Activated CD8-positive, alpha-beta T cell treated with anti-CD3 and anti-CD28 coated beads for 36 hours (primary cell): Measurements from ENCODE around the gene DEPDC4. TPM values are rescaled to one million over a fixed set of nuclear protein-coding genes. Genes with fewer than 3 reads are reported as not detected.
"Not testable (repeated sequence)": the region's sequence is repeated elsewhere in the genome, so short reads cannot be mapped to it uniquely, and the experiment has no call there.

Source experiments
- ATAC-seq: fragments of 200-7000 bp; cut with Tn5 transposase; one replicate; pipeline ENCODE4 v1.10.0; 2021; ENCODE audit warnings: mild to moderate bottlenecking, moderate library complexity
- CTCF ChIA-PET: fragments of 350-600 bp; sonication (Branson Sonifier 250); formaldehyde crosslinking; loops from one replicate; lab custom pipeline; 2021; ENCODE audit warnings: antibody characterized with exemption; lab: Charles Lee
- POLR2A ChIA-PET: fragments of 350-600 bp; sonication (Branson Sonifier 250); formaldehyde crosslinking; loops from one replicate; lab custom pipeline; 2021; ENCODE audit warnings: antibody characterized with exemption; lab: Charles Lee
- DNase-seq: peaks from one replicate; pipeline ENCODE4 v3.0.0-alpha.2; 2020
- H3K27ac Mint-ChIP-seq: one replicate; pipeline ENCODE4 v1.8.0; 2021; ENCODE audit warnings: mild to moderate bottlenecking, mixed read lengths
- H3K27me3 Mint-ChIP-seq: one replicate; pipeline ENCODE4 v1.8.0; 2021; ENCODE audit warnings: mixed read lengths
- H3K36me3 Mint-ChIP-seq: one replicate; pipeline ENCODE4 v1.8.0; 2021; ENCODE audit warnings: low read depth, mixed read lengths
- H3K4me1 Mint-ChIP-seq: one replicate; pipeline ENCODE4 v1.8.0; 2021; ENCODE audit warnings: low read depth, mixed read lengths
- H3K4me3 Mint-ChIP-seq: one replicate; pipeline ENCODE4 v1.8.0; 2021; ENCODE audit warnings: mild to moderate bottlenecking, moderate library complexity, mixed read lengths
- H3K9me3 Mint-ChIP-seq: one replicate; pipeline ENCODE4 v1.8.0; 2021; ENCODE audit warnings: mixed read lengths
- intact Hi-C: fragments of 100-400 bp; cut with micrococcal nuclease; formaldehyde crosslinking; loops from one replicate; pipeline ENCODE4 v1.10.0; 2022
- total RNA-seq, 2 experiments: library from RNA; stranded (reverse); gene quantifications; one replicate each; pipeline ENCODE4 v1.2.3, GENCODE V29; 2021
- TF ChIP-seq, protein P1 (sequence below): fragments of 200-600 bp; IDR thresholded peaks from one replicate; pipeline ENCODE4 v1.8.0; 2022; ENCODE audit warnings: antibody characterized with exemption, mild to moderate bottlenecking

DEPDC4 gene
- total RNA-seq, 2 experiments from 2014 or later: 1.6 to 3.7 TPM

DNA sequence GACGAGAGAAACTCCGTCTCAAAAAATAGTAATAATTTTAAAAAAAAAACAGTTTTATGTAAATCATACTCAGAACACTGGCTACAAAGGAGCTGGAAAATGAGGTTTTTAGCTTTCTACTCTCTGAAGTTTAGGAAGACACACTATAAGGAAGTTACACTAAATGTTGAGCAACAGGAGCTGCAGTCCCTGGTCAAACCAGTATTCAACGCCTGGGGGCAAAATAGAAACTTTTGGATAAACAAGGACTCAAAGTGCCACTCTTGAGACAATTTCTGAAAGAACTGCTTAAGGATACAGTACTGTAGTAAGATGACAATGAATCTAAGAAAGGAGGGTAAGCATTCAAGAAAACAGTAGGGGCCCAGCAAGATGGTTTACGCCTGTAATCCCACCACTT is 37.0 kb downstream of the DEPDC4 start:
- Mint-ChIP-seq H3K4me1 (no peaks in the 10 kb centered on the region), H3K36me3 (peaks cover 3% of the 10 kb centered on the region), H3K9me3 (no peaks in the 10 kb centered on the region), H3K27me3 (no peaks in the 10 kb centered on the region), H3K27ac (no peak overlapping the region), H3K4me3 (no peak overlapping the region)
- TF ChIP-seq, protein P1, sequence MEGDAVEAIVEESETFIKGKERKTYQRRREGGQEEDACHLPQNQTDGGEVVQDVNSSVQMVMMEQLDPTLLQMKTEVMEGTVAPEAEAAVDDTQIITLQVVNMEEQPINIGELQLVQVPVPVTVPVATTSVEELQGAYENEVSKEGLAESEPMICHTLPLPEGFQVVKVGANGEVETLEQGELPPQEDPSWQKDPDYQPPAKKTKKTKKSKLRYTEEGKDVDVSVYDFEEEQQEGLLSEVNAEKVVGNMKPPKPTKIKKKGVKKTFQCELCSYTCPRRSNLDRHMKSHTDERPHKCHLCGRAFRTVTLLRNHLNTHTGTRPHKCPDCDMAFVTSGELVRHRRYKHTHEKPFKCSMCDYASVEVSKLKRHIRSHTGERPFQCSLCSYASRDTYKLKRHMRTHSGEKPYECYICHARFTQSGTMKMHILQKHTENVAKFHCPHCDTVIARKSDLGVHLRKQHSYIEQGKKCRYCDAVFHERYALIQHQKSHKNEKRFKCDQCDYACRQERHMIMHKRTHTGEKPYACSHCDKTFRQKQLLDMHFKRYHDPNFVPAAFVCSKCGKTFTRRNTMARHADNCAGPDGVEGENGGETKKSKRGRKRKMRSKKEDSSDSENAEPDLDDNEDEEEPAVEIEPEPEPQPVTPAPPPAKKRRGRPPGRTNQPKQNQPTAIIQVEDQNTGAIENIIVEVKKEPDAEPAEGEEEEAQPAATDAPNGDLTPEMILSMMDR: no peak
- intact Hi-C loops: loop anchor here (5.0 kb wide), 1 partner anchor 177 kb away; no protein-coding TSS in a partner anchor
- ATAC-seq (no peak), DNase-seq (no peak)
- CTCF ChIA-PET: interaction anchor here (0.8 to 2.5 kb wide), 4 partner anchors 11 to 174 kb away, joined by 3 to 9 read pairs (median 3); no protein-coding TSS in a partner anchor
- POLR2A ChIA-PET: no interaction called here

DNA sequence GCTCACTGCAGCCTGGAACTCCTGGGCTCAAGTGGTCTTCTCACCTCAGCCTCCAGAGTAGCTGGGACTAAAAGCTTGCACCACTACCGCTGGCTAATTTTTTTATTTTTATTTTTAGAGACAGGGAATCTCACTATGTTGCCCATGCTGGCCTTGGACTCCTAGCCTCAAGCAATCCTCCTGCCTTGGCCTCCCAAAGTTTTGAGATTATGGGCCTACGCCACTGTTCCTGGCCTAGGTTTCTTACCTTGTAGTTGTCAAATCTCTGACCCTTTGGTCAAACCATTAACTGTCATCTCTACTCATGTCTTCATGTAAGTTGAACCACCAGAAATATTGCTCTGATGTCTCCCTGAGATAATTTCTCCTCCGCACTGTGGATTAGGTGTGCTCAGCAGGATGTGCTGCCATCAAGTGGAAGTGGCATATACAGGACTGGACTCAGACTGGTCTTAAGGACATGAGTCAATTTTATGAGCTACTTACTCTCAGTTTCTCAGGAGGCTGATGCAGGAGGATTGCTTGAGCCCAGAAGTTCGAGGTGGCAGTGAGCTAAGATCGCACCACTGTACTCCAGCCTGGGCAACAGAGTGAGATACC is 37.7 kb downstream of the DEPDC4 start:
- ATAC-seq: no peak
- intact Hi-C loops: no loop called here
- peaks cover 3% of the 10 kb centered on the region for H3K36me3 Mint-ChIP-seq
- TF ChIP-seq, protein P1: no peak
- no peaks in the 10 kb centered on the region for H3K27me3 Mint-ChIP-seq
- no peaks in the 10 kb centered on the region for H3K9me3 Mint-ChIP-seq
- no peak overlapping the region for H3K27ac Mint-ChIP-seq
- no peak for DNase-seq
- POLR2A ChIA-PET: no interaction called here
- no peaks in the 10 kb centered on the region for H3K4me1 Mint-ChIP-seq
- H3K4me3 Mint-ChIP-seq: no peak overlapping the region
- CTCF ChIA-PET: interaction anchor here (0.8 to 2.5 kb wide), 4 partner anchors 11 to 175 kb away, joined by 3 to 9 read pairs (median 3); no protein-coding TSS in a partner anchor

DNA sequence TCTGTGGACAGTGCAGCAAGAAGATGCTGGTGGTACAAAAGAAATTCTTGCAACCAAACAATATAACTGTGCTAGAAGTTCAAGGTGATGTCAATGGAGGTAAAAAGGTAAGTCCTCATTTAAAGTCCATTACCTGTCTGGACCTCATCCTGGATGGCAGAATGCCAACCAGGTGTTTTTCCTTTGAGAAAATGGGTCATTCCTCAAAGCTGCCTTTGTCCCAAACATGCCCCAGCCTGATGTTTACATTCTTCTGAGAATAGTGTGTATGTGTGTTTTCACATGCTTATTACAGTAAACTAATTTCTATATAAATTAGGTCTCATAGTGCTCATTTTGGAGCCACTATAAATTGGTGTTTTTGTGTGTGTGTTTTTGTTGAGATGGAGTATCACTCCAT is 41.4 kb downstream of the DEPDC4 start:
- ATAC-seq (no peak), DNase-seq (no peak)
- Mint-ChIP-seq H3K4me3 (no peak overlapping the region), H3K9me3 (no peaks in the 10 kb centered on the region), H3K27ac (no peak overlapping the region), H3K27me3 (no peaks in the 10 kb centered on the region), H3K4me1 (no peaks in the 10 kb centered on the region), H3K36me3 (peaks cover 11% of the 10 kb centered on the region)
- ChIA-PET CTCF (no interaction called here), POLR2A (no interaction called here)
- intact Hi-C loops: no loop called here
- TF ChIP-seq, protein P1: no peak

DNA sequence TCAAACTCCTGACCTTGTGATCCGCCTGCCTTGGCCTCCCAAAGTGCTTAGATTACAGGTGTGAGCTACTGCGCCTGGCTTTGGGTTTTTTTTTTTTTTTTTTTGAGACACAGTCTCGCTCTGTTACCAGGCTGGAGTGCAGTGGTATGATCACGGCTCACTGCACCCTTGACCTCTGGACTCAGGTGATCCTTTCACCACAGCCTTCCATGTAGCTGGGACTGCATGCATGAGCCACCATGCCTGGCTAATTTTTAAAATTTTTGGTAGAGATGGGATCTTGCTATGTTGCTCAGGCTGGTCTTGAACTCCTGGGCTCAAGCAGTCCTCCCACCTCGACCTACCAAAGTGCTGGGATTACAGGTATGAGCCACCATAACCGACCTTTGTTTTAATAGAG is 44.7 kb downstream of the DEPDC4 start:
- H3K36me3 Mint-ChIP-seq: peaks cover 11% of the 10 kb centered on the region
- H3K4me3 Mint-ChIP-seq, POLR2A ChIA-PET, H3K9me3 Mint-ChIP-seq, H3K4me1 Mint-ChIP-seq, intact Hi-C loops, H3K27ac Mint-ChIP-seq, H3K27me3 Mint-ChIP-seq, DNase-seq, CTCF ChIA-PET, ATAC-seq: not testable (repeated sequence)

DNA sequence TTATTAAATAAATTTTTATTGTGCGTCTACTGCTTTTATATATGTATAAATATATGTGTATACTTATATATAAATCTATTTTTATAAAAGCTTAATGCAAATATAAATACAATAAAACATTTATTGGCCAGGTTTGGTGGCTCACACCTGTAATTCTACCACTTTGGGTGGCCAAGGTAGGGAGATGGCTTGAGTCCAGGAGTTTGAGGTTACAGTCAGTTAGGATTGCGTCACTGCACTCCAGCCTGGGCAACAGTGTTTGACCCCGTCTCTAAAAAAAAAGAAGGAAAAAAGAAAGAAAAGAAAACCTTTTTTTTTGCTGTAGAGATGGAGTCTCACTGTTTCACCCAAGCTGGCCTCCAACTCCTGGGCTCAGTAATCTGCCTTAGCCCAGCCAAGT is 45.4 kb downstream of the DEPDC4 start:
- H3K9me3 Mint-ChIP-seq: no peaks in the 10 kb centered on the region
- POLR2A ChIA-PET: no interaction called here
- H3K27ac Mint-ChIP-seq: no peak overlapping the region
- H3K4me1 Mint-ChIP-seq: no peaks in the 10 kb centered on the region
- peaks cover 11% of the 10 kb centered on the region for H3K36me3 Mint-ChIP-seq
- H3K27me3 Mint-ChIP-seq: no peaks in the 10 kb centered on the region
- DNase-seq (no peak), ATAC-seq (no peak)
- H3K4me3 Mint-ChIP-seq: no peak overlapping the region
- TF ChIP-seq, protein P1: no peak
- CTCF ChIA-PET: interaction anchor here (1.5 kb wide), 1 partner anchor 21 kb away, joined by 3 read pairs; the partner anchor contains the start of gene ACTR6
- intact Hi-C loops: no loop called here
